Effector memory CD4-positive, alpha-beta T cell (primary cell): ENCODE data around the gene FTO.

Experiments
- DNase-seq, 3 donors: peaks; one replicate each; pipeline ENCODE4 v3.0.0-alpha.2; 2020
- H3K27ac ChIP-seq: 2 replicates; pipeline ENCODE4 v1.7.0; 2013; ENCODE audit warnings: mild to moderate bottlenecking, low read length, moderate library complexity; ENCODE audit not compliant: insufficient read depth, poor library complexity, severe bottlenecking
- H3K27me3 ChIP-seq: replicated peaks from 2 replicates; pipeline ENCODE4 v1.7.0; 2013; ENCODE audit warnings: mild to moderate bottlenecking, low read length; ENCODE audit not compliant: insufficient read depth, control insufficient read depth, poor library complexity, severe bottlenecking
- H3K36me3 ChIP-seq: 2 replicates; pipeline ENCODE4 v1.7.0; 2013; ENCODE audit warnings: mild to moderate bottlenecking, low read length, moderate library complexity; ENCODE audit not compliant: control insufficient read depth, insufficient read depth
- H3K4me1 ChIP-seq: 2 replicates; pipeline ENCODE4 v1.7.0; 2013; ENCODE audit warnings: low read length, mild to moderate bottlenecking; ENCODE audit not compliant: control insufficient read depth, insufficient read depth, poor library complexity, severe bottlenecking
- H3K4me3 ChIP-seq: 2 replicates; pipeline ENCODE4 v1.7.0; 2013; ENCODE audit warnings: low read length, low read depth, mild to moderate bottlenecking; ENCODE audit not compliant: insufficient read depth, poor library complexity, severe bottlenecking
- H3K9me3 ChIP-seq: 2 replicates; pipeline ENCODE4 v1.7.0; 2013; ENCODE audit warnings: mild to moderate bottlenecking, low read length, moderate library complexity; ENCODE audit not compliant: control insufficient read depth

FTO gene

DNA sequence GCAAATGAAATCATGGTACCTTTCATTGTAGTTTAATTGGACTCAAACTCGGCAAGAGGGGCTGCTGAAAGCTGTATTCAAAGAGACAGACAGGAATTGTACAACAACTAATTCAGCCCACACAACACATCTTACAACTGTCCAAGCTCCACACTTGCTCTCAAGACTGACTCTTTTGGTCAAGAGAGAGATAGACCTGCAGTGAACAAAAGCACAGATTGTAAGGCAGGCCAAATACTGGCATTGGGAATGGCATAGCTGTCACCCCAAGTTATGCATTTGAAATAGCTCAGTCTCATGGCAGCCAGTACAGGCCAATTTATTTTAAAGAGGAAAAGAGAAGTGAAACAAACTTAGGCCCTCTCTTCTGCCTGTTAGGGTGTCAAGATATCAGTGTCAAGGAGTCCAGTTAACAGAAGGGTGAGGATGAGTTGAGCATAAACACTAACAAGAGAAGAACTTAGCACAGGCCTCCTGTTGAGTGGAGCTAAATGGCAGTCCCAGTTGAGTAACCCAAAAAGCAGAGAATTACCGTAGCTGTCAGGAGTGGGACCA lies 366.9 kb downstream of the FTO start:
- no peak overlapping the region for H3K4me3 ChIP-seq
- no peak for DNase-seq
- no peaks in the 10 kb centered on the region for H3K4me1 ChIP-seq
- H3K36me3 ChIP-seq, result no peaks in the 10 kb centered on the region
- H3K27me3 ChIP-seq, result no peaks in the 10 kb centered on the region
- H3K27ac ChIP-seq, result no peak overlapping the region
- no peaks in the 10 kb centered on the region for H3K9me3 ChIP-seq

DNA sequence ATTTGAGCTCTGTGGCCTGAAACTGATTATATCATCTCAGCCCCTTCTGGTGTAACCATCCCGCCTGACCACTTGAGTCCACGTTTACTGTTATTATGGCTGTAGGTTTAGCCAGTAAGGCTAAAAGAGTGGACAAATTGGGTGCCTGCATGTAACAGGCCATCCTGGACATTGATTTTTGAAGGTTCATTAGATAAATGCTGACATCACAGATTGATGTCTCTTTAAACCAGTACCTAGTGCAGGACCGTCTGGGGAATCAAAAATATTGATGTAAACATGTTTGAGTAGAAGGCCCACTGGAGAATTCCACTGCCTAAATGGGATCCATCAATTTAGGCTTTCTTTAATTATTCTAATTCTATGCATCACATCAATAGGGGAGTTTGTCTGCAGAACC lies 367.6 kb downstream of the FTO start:
- Histone ChIP-seq H3K4me3 (no peak overlapping the region), H3K36me3 (no peaks in the 10 kb centered on the region), H3K4me1 (no peaks in the 10 kb centered on the region), H3K9me3 (no peaks in the 10 kb centered on the region), H3K27ac (no peak overlapping the region), H3K27me3 (no peaks in the 10 kb centered on the region)
- DNase-seq, result no peak

- no peak overlapping the region for H3K4me3 ChIP-seq
- H3K36me3 ChIP-seq, result no peaks in the 10 kb centered on the region
- H3K4me1 ChIP-seq, result no peaks in the 10 kb centered on the region
- no peak overlapping the region for H3K27ac ChIP-seq
- DNase-seq, result no peak
- H3K27me3 ChIP-seq, result no peaks in the 10 kb centered on the region
- H3K9me3 ChIP-seq, result no peaks in the 10 kb centered on the region
Measured at GRCh38 chr16:54072237-54072636, 368.3 kb downstream of the FTO start.

DNA sequence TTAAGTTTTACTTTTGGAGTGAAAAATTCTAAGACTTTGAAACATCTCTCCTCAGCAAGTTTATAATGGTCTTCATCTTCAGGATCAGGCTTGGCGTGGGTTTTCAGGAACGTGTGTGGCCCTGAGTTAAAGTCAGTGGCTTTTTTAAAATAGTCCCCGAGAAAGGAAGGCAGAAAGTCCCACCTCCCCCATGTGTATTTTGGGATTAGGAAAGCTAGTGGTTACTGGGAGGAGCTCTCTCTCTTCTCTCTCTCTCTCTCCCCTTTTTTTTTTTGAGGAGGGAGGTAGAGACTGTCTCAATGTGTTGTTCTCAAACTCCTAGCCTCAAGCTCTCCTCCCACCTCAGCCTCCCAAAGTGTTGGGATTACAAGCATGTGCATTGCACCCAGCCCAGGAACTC lies 369.4 kb downstream of the FTO start:
- Histone ChIP-seq H3K27me3 (no peaks in the 10 kb centered on the region), H3K4me1 (no peaks in the 10 kb centered on the region), H3K9me3 (no peaks in the 10 kb centered on the region), H3K4me3 (no peak overlapping the region), H3K36me3 (no peaks in the 10 kb centered on the region), H3K27ac (no peak overlapping the region)
- no peak for DNase-seq

DNA sequence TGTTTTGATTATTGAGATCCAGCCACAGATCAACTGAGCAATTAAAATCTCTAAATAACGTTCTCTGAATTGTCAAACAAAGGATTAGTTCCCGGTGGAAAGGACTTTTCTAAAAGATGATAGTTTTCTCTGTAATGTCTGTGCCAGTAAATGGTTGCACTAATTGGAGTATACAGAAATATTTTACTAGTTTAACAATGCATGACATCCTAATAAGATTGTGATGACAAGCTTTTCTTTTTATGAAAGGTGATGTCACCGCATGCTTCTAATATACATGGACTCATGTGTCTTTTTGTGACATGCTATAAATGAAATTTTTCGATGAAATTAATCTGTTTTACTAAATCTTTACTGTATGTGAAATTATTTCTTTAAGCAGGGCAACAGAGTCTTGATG lies 371.5 kb downstream of the FTO start:
- no peaks in the 10 kb centered on the region for H3K36me3 ChIP-seq
- no peaks in the 10 kb centered on the region for H3K9me3 ChIP-seq
- no peak overlapping the region for H3K27ac ChIP-seq
- no peak for DNase-seq
- H3K27me3 ChIP-seq, result no peaks in the 10 kb centered on the region
- no peak overlapping the region for H3K4me3 ChIP-seq
- no peaks in the 10 kb centered on the region for H3K4me1 ChIP-seq

DNA sequence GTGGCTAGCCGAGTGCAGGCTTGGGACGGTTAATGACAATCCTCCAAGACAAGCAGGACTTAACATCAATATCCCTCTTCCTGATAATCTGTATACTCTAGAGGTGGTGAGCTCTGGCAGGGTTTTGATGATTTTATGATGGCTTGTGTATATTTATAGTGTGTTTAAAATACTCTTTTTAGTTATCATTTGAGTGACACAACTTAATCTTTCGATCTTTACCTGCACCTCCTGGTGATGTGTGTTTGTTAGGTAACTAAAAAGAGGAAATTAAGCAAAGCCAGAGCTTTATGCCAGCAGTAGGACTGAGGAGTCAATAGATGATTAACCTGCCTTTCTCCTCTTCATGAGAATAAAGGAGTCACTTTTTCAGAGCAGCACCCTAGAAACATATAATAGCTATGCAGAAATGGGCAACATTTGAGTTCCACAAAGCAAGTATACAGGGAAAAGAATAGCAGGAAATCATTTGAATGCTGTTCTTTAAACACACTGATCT lies 372.1 kb downstream of the FTO start:
- no peak for DNase-seq
- H3K4me3 ChIP-seq, result no peak overlapping the region

DNA sequence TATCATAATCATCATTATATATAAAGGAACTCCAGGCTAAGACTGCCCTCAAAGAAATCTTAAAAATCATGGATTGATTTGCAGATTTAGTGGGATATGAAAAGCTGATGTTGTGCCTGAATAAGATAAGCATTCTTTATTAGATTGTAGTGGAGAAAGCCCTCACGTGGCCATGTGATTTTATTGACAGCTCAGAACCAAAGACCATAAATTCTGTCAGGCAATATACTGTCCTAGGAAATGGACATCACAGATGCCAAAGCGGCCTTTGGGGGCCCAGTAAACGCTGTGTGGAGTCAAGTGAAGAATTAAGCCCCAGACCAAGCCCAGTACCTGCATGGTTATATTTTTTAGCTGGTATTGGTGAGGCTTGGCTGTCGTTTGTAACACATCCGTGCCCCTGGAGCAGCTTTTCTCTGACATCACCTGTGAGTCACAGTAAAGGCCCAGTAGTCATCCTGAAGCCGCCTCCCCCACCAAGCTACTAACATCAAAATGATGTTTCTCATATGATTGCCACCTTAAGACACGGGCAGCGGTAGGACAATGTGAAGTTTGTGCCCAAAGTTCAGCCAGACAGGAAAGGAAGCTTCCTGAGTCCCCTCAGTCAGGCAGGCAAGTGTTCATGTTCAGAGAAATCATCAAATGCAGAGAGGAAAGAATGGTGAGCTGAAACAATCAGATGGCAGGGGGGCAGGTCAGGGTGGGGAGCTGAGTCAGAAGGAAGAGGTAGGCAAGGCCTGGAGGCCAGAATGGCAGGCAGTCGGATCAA lies 373.3 kb downstream of the FTO start:
- Histone ChIP-seq H3K4me1 (no peaks in the 10 kb centered on the region), H3K27ac (no peak overlapping the region), H3K9me3 (no peaks in the 10 kb centered on the region), H3K4me3 (no peak overlapping the region), H3K36me3 (no peaks in the 10 kb centered on the region), H3K27me3 (no peaks in the 10 kb centered on the region)
- DNase-seq, result no peak

More for the DNA sequence above, 372.1 kb downstream of the FTO start:
- Histone ChIP-seq H3K36me3 (no peaks in the 10 kb centered on the region), H3K27ac (no peak overlapping the region), H3K9me3 (no peaks in the 10 kb centered on the region), H3K27me3 (no peaks in the 10 kb centered on the region), H3K4me1 (no peaks in the 10 kb centered on the region)

- H3K27ac ChIP-seq, result no peak overlapping the region
- no peaks in the 10 kb centered on the region for H3K9me3 ChIP-seq
- no peaks in the 10 kb centered on the region for H3K4me1 ChIP-seq
- no peaks in the 10 kb centered on the region for H3K36me3 ChIP-seq
- no peak overlapping the region for H3K4me3 ChIP-seq
- DNase-seq, result no peak
- H3K27me3 ChIP-seq, result no peaks in the 10 kb centered on the region
Measured at GRCh38 chr16:54080524-54081008, 376.6 kb downstream of the FTO start.

GRCh38 chr16:54086791-54087190 lies 382.8 kb downstream of the FTO start:
- no peak overlapping the region for H3K4me3 ChIP-seq
- no peaks in the 10 kb centered on the region for H3K9me3 ChIP-seq
- no peak overlapping the region for H3K27ac ChIP-seq
- no peaks in the 10 kb centered on the region for H3K36me3 ChIP-seq
- no peak for DNase-seq
- H3K27me3 ChIP-seq, result no peaks in the 10 kb centered on the region
- H3K4me1 ChIP-seq, result no peaks in the 10 kb centered on the region

- no peak overlapping the region for H3K4me3 ChIP-seq
- no peaks in the 10 kb centered on the region for H3K9me3 ChIP-seq
- no peaks in the 10 kb centered on the region for H3K36me3 ChIP-seq
- H3K27me3 ChIP-seq, result no peaks in the 10 kb centered on the region
- H3K4me1 ChIP-seq, result no peaks in the 10 kb centered on the region
- no peak overlapping the region for H3K27ac ChIP-seq
- DNase-seq, result no peak
Measured at GRCh38 chr16:54090602-54091001, 386.6 kb downstream of the FTO start.
